Thoracic aorta (tissue), 2 donors: ENCODE data around the gene CHAMP1. TPM values are rescaled to one million over a fixed set of nuclear protein-coding genes. Genes with fewer than 3 reads are reported as not detected.

Source experiments
- ATAC-seq: fragments of 150-250 bp; one replicate; pipeline ENCODE4 v1.8.0; 2017; ENCODE audit warnings: low read depth; ENCODE audit not compliant: insufficient number of reproducible peaks, low FRiP score
- DNase-seq: peaks from one replicate; pipeline ENCODE4 v3.0.0-alpha.2; 2020; ENCODE audit warnings: low spot score
- H3K27ac ChIP-seq, 2 donors: fragments of 200-600 bp; sonication (generic); 1 replicate in 1 of 2; 2 replicates in 1 of 2; pipeline ENCODE4 v1.5.1; 2016; ENCODE audit warnings: mild to moderate bottlenecking in 2 of 2, moderate library complexity in 2 of 2
- H3K27me3 ChIP-seq: fragments of 200-600 bp; sonication (generic); replicated peaks from 2 replicates; pipeline ENCODE4 v1.6.0; 2016; ENCODE audit warnings: mild to moderate bottlenecking; ENCODE audit not compliant: insufficient read depth
- H3K36me3 ChIP-seq: fragments of 200-600 bp; sonication (generic); one replicate; pipeline ENCODE4 v1.5.1; 2016
- H3K4me1 ChIP-seq, 2 donors: fragments of 200-600 bp; sonication (generic); 1 replicate in 1 of 2; 2 replicates in 1 of 2; pipeline versions ENCODE4 v1.5.1 to v1.6.0; 2016; ENCODE audit warnings: low read depth in 2 of 2, mild to moderate bottlenecking in 1 of 2; ENCODE audit not compliant: control insufficient read depth in 1 of 2
- H3K4me3 ChIP-seq: fragments of 200-600 bp; sonication (generic); 2 replicates; pipeline ENCODE4 v1.5.1; 2016; ENCODE audit warnings: mild to moderate bottlenecking
- H3K9me3 ChIP-seq: fragments of 200-600 bp; sonication (generic); 2 replicates; pipeline ENCODE4 v1.5.1; 2016
- CTCF ChIP-seq: fragments of 200-600 bp; sonication (generic); IDR thresholded peaks from one replicate; pipeline ENCODE4 v1.5.1; 2019; ENCODE audit warnings: antibody characterized with exemption
- total RNA-seq, 2 donors: library from RNA; depleted of rRNA; stranded (reverse); fragments of >200 nt; gene quantifications; one replicate each; pipeline versions ENCODE4 v1.1.0 to v1.2.3, GENCODE V29; 2016

Gene CHAMP1
- total RNA-seq, 2 donors from 2014 or later, result 20.7 to 30.2 TPM

DNA sequence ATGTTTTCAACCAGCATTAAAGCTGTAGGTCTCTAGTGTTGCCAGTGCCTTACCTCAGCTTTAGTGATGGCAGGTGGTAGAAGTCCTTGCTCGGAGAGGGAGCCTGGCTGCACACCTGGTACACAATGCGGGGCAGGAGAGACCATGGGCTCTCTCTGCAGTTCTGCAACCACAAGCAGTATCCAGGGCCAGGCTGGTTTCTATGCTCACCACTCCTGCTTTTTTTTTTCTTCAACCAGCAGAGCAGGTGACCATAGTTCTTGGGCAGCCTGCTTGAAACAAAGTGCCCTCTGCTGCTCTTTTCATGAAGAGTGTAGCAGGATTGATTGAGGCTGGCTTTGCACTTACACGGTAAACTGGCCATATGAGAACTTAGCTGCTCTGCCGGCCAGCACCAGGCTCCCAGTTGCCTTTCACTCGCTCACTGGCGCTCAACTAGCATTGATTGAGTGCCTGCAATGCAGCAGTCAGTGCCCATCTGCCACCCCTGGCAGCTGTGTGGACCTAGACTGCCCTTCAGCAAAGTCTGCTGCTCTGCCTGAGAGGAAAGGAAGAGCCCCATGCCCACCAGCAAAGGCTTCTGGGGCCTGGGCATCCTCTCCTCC lies 4.4 kb upstream of the CHAMP1 start:
- TF ChIP-seq CTCF, result no peak
- H3K4me3 ChIP-seq, result no peak overlapping the region
- H3K4me1 ChIP-seq, result peaks cover 4 to 5% of the 10 kb centered on the region in 2 donors
- no peak overlapping the region for H3K27ac ChIP-seq
- no peak for DNase-seq
- no peaks in the 10 kb centered on the region for H3K9me3 ChIP-seq
- ATAC-seq, result no peak
- no peaks in the 10 kb centered on the region for H3K27me3 ChIP-seq
- H3K36me3 ChIP-seq, result peaks cover 9% of the 10 kb centered on the region

- no peaks in the 10 kb centered on the region for H3K27me3 ChIP-seq
- H3K4me1 ChIP-seq, result peaks cover 13% of the 10 kb centered on the region in 2 donors
- no peak for TF ChIP-seq CTCF
- no peak overlapping the region for H3K4me3 ChIP-seq
- ATAC-seq (no peak), DNase-seq (no peak)
- peaks cover 8% of the 10 kb centered on the region for H3K36me3 ChIP-seq
- H3K9me3 ChIP-seq, result no peaks in the 10 kb centered on the region
- no peak overlapping the region for H3K27ac ChIP-seq
Observed at GRCh38 chr13:114310956-114311355, 3.3 kb upstream of the CHAMP1 start.

DNA sequence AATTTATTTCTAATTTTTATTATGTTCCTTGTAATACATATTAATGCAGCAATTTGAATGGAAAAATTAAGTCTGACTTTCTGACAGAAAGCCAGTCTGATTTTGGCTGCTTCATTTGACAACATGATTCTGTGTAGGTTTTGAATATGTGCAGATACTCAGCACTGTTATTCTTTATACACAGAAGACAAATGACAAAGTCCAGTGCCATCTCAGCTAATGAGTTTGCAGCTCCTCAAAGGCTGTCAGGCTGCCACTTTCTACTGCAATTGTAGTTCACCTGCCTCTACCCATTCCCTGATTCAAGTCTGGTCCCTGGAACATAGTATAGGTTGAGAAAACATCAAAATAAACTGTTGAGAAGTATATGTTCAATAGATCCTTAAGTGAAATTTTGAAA lies 2.9 kb upstream of the CHAMP1 start:
- Histone ChIP-seq H3K27ac (no peak overlapping the region), H3K9me3 (no peaks in the 10 kb centered on the region), H3K4me1 (peaks cover 16 to 18% of the 10 kb centered on the region in 2 donors), H3K27me3 (no peaks in the 10 kb centered on the region), H3K36me3 (peaks cover 4% of the 10 kb centered on the region), H3K4me3 (no peak overlapping the region)
- ATAC-seq (no peak), DNase-seq (no peak)
- TF ChIP-seq CTCF, result no peak

GRCh38 chr13:114311908-114312307 lies 2.4 kb upstream of the CHAMP1 start:
- Histone ChIP-seq H3K27ac (no peak overlapping the region), H3K36me3 (no peaks in the 10 kb centered on the region), H3K4me3 (no peak overlapping the region), H3K27me3 (no peaks in the 10 kb centered on the region), H3K4me1 (peaks cover 16 to 20% of the 10 kb centered on the region in 2 donors), H3K9me3 (no peaks in the 10 kb centered on the region)
- ATAC-seq (no peak), DNase-seq (no peak)
- no peak for TF ChIP-seq CTCF

DNA sequence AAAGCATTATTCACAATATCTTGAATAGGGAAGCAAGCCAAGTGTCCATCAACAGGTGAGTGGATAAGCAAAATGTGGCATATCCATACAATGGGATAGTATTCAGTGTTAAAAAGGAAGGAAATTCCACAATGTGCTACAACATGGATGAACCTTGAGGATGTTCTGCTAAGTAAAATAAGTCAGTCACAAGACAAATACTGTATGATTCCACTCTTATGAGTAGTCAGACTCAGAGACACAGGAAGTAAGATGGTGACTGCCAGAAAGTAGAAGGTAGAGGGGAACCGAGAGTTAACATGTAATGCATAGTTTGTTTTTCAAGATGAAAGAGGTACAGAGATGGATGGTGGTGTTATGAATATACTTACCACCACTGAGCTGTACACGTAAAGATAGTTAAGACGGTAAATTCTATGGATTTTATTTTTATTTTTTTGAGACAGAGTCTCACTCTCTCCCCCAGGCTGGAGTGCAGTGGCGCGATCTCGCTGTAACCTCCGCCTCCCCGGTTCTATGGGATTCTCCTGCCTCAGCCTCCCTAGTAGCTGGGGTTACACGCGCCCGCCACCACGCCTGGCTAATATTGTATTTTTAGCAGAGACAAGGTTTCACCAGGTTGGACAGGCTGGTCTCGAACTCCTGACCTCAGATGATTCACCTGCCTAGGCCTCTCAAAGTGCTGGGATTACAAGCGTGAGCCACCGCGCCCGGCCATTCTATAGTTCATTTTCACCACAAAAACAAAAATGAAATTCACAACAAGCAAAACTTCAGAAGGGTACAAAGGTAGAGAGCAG lies 1.0 kb upstream of the CHAMP1 start:
- TF ChIP-seq CTCF, result no peak
- H3K4me1 ChIP-seq, result peaks cover 16 to 34% of the 10 kb centered on the region in 2 donors
- no peaks in the 10 kb centered on the region for H3K27me3 ChIP-seq
- no peaks in the 10 kb centered on the region for H3K9me3 ChIP-seq
- H3K4me3 ChIP-seq, result peak overlapping the region; percentile 82
- H3K27ac ChIP-seq, result peak overlapping the region; percentile 81 to 85
- ATAC-seq (no peak), DNase-seq (no peak)
- H3K36me3 ChIP-seq, result no peaks in the 10 kb centered on the region
